GM04504 (cell line): ENCODE data around the gene SLC66A1.

Source experiments
- DNase-seq: peaks from one replicate; pipeline ENCODE4 v3.0.0-alpha.2; 2012; ENCODE audit warnings: low read depth

Gene SLC66A1

DNA sequence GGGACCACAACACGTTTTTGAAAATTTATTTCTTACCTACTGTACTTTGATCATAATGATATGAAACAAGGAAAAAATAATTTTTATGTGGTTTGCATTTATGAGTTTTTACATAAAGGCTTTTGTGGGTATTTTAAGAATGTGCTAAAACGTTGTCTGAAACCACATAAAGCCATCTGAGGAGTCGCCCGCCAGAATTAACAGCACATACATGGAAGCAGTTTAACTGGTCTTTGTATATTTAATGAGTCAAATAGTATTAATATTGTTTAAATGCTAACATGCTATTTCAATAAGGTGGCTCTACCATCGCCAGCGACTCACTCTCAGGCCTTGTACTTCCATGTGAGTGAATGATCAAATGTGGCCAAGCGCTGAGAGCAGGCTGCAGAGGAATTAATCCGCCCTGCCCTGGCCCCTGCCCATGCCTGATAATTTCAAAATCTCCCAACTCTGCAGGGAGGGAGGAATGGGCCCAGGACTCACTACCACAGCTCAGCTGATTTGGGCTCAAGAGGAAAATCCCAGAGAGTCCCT lies 49.6 kb downstream of the SLC66A1 start:
- DNase-seq: no peak

DNA sequence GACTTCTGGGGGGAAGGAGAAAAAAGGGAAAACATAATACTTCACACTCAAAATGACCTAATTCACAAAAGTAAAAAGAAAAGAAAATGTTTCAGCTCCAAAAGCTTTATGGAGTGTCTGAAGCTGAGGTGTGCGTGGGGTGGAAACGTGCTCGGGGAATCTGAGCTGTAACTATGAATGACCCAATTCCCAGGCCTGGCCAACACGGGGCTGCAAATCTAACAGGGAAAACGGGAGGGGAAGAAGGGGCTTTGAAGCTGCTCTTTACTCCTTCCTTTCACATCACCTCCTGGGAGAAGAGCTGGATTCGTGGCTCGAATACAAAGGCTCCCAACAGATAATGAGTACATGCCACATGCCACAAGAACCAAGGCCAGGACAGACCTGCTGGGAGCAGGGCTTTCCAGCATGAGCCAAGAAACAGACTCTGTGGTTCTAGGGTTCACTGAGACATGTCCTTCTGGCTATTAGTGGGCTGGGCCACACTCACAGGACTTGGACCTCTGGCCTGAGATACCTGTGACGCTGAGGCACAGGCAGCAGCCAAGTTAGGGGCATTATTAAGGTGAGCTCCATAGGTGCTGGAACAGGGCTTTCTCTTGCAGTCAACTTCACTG lies 51.5 kb downstream of the SLC66A1 start:
- no peak for DNase-seq

DNA sequence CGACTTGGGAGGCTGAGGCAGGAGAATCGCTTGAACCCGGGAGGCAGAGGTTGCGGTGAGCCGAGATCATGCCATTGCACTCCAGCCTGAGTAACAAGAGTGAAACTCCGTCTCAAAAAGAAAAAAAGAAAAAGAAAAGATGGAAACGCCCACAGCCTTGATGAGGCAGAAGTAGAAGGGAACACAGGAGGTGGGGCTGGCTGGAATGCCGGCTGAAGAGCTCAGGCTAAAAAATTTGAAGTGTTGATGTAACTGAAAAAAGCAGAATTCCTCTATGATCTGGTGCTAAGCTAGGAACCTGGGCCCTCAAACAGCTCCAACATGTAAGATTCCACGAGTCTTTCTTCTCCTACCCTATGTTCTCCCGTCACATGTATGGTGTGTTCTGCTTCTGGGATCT lies 53.6 kb downstream of the SLC66A1 start:
- no peak for DNase-seq

DNA sequence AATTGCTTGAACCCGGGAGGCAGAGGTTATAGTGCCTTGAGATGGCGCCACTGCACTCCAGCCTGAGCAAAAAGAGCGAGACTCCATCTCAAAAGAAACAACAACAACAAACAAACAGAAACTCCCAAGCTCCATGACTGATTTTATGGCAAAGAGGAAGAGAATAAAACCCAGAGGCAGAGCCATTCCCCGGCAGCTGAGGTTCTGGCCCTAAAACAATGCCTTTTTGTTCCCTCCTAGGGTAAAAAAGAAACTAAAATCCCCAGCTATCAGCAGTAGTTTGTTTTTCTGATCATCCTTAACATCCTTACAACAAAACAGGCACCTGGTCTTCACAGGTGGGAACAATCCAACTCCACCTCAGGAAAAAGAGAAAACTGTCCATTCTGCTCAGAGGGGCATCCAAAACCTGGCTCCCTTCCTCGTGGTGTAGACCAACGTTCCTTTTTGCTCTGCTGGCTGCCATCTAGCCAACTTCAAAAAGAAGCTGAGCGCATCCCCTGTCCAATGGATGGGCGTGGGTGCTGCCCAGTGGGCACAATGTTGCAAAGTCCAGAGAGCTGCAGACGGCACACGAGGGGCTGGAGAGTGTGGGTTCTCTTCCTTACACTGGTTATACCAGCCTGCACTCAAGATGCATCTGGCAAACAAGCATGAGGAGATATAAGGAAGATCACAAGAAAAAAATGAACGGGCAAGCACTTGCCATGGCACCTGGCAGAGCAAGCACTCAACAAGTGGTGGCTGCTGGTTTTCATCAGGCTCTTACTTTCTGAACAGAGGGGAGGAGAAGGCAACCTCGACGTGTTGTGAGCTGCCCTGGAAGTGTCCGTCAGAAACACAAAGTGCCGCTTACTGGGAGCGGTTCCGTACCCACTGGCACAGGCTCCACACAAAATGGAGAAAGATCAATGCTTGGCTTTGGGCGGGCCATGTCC lies 54.7 kb downstream of the SLC66A1 start:
- no peak for DNase-seq

DNA sequence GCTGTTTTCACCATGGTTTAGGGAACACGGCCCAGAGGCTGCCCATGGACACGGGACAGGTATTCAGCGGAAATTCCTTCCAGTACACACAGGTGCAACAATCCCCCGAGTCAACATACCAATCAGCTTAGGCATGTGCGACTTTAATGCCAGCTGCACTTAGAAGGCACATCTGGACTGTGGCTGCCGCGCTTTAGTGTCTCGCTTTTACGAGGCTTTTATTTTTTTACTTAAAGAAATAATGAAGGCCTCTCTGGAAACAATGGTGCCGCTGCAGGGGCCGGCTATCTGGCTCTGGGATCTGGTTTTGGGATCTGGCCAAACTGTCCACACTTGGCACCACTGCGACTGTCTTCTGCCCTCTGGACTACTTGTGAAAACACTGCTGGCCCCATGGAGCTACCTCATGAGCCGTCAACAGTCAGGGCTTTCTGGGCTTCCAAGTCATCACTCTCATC lies 55.5 kb downstream of the SLC66A1 start:
- DNase-seq: no peak

DNA sequence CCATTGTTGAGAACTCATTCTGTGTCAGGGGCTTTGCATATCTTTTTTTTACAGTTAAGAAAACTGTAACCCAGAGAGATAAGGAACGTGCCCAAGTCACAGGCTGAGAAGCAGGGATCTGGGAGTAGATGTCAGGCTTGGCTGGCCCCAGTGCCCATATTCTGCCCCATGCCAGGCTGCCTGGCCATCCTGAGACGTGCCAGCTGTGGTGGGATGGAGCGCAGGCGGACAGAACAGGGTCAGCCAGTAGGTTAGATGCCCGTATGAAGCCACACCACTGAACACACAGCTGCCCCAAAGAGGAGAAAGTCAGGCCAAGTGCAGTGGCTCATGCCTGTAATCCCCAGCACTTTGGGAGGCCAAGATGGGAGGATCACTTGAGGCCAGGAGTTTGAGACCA lies 55.9 kb downstream of the SLC66A1 start:
- no peak for DNase-seq

DNA sequence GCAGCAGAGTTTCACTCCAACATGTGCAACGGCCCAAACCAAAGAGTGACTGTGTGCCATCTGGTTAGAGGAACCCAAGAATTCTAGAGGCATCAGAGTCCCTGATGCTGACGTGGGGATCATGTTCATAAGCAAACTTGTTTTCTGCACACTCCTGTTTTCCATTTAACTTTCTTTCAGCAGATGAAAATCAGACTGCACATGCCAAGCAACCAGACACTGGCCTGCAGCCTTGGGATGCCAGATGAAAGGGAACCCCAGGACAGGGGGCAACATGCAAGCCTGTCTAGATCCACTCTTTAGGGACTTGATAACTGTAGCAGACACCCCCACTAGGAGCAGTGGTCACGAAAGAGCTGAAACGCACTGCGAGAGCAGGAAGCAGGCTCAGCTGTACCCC lies 56.8 kb downstream of the SLC66A1 start:
- no peak for DNase-seq

DNA sequence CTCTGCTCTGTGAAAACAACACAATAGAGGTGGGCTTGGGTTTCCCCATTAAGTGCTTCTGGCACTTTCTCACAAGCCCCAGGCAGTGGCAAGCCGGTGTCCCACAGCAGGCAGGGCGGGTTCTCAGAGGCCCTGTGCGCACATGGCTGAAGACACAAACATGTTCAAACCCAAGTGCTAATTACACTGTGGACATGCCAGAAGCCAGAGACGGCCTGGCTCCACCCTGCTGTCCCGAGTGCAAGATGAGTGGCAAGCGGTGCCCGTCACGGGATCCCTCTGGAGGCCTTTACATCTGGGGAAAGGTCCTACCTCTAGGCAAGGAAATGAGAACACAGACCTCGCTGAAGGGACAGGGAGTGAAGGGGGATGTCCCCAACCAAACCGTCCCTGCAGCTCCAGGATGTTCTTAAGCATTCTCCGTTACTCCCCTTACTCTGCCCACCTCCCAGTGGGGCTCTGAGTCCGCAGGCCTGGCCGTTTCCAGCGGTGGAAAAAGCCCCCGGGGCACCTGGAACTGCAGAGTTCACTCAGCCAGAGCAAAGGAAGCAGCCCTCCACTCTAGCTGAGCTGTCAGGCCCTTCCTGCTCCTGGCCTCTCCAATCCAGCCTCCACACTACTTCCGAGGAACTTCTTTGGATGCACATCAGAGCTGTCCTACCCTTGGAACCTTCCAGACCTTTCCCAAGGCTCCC lies 57.4 kb downstream of the SLC66A1 start:
- DNase-seq: no peak

DNA sequence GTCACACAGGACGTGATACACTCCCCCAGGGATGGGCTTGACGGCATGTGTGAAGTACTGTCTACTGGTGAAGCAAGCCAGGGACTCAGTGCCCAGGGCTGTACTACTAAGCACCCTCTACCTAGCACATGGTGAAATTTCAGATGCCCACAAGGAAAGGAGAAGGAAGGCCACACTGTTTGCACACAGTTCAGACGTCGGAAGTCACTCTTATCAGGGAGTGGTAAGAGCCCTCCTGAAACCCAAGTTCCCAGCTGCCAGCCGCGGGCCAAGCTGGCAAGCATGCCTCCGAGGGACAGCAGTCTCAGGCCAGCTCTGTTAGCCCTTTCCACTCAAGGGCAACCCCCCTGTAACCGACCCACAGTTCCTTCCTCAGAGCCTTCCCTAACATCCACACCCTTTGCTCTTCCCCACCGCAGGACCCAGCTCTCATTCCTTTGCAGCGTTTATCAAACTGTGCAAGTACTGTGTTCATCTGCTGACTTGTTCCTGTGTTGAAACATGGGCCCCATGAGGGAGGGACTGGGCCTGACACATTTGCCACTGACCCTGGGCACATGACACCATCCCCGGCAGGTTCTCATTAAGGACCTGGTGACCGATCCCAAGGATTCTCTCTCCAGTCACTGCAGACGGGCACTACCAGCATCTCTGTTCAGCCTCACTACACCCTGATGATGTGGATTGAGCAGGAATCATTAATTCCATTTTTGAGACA lies 58.5 kb downstream of the SLC66A1 start:
- DNase-seq: no peak

DNA sequence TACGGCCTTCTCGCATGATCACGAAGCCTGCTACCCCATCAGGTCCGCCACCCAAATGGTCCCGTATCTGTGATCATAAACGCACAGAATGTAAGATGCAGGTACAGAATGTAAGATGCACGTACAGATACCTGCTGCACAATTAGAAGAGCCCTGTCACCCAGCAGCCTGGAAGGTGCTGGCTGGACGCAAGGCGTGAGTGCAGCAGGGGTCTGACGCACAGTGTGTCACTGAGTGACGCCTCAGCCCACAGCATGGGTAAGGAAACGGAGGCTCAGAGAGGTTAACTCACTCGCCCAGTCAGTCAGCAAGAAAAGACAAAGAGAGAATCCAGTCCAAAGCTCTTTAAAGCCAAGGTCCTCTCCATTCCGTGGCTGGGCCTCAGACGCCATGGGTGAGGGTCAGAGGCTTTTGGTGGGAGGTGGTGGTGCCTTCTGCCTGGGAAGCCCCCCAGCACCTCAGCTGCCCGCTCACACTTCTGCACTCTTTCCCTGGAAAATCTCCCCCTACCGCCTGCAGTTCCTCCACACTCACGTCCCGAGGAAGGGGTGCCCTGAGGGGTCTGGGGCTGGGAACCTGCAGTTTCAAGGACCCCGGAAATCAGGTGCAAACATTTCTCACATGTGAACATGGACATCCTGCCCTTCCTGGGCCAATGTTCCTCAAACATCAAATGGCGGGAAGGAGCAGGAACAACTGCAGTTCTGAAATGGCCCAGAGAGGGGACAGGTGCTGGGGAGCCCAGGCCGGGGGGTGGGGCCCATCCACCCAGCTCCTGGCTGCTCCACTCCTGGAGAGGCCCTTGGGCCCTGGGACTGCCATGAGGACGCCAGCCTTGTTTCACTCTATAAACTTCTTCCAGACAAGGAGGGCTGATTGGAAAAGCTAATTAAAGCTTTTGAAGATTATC lies 59.4 kb downstream of the SLC66A1 start:
- DNase-seq: no peak

DNA sequence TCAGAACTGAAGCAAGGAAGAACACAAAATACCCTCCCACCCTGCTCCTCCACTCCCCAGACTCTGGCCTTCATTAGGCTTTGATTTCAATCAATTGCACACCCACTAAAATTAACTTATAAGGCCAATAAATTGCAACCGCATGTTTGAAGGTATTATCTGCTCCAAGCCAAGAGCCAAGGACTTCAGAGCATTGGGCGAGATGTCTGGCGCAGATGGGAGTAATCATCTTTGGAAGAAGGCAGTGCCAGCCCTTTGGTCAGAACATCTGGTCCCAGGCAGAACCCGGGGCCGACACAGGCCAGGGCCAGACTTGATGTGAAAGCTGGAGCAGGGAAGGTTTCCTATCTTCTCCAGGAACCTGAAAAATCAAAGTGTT lies 60.0 kb downstream of the SLC66A1 start:
- DNase-seq: no peak

DNA sequence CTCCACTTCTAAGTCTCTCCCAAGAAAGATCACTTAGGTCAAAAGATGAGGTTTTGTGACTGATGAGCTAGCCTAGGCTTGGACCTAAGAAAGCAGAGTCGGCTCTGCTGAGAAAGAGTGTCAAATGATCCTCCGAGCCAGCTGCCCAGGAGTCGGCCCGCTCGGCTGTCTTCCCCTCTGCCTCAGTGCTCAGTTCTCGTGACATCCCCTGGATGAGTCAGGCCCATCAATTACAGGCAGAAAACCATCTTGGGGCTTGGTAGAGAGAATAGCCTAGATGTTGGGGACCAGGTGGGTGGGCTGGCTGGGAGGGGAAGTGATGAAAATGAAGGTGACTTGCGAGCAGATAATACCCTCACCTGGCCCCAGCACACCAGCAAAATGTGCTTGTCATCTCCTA lies 60.5 kb downstream of the SLC66A1 start:
- DNase-seq: peak; percentile 68

DNA sequence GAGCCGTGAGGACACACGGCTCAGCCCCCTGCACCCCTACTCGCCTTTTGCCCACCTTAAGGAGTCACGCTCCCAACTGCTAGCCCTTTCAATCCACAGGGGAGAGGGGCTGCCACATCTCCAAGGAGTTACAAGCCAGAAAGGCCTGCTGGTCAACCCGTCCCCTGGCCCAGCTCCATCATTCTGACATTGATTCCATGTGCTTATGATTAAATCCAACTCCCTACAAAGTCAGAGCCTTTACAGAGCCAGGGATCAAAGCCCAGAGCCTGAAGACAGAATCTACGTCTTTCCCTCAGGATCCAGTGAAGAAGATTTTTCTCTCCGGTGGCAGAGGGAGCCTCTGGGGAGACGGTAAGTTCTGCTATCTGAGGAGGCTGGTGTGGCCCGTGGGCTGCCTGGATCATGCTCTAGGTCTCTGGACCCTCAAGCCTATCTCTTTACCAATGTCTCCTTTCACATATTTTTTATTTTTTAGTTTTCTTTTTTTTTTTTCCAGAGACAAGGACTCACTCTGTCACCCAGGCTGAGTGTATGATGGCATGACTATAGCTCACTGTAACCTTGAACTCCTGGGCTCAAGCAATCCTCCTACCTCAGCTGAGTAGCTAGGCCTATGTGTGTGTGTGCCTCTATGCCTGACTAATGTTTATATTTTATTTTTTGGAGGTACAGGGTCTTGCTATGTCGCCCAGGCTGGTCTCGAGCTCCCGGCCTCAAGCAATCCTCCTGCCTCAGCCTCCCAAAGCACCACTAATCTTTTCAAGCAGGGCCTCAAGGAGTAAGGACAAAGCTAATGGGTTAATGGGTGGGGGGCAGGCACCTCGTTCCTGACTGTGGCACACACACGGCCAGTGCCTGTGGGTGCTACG lies 61.3 kb downstream of the SLC66A1 start:
- DNase-seq: peak; percentile 58

DNA sequence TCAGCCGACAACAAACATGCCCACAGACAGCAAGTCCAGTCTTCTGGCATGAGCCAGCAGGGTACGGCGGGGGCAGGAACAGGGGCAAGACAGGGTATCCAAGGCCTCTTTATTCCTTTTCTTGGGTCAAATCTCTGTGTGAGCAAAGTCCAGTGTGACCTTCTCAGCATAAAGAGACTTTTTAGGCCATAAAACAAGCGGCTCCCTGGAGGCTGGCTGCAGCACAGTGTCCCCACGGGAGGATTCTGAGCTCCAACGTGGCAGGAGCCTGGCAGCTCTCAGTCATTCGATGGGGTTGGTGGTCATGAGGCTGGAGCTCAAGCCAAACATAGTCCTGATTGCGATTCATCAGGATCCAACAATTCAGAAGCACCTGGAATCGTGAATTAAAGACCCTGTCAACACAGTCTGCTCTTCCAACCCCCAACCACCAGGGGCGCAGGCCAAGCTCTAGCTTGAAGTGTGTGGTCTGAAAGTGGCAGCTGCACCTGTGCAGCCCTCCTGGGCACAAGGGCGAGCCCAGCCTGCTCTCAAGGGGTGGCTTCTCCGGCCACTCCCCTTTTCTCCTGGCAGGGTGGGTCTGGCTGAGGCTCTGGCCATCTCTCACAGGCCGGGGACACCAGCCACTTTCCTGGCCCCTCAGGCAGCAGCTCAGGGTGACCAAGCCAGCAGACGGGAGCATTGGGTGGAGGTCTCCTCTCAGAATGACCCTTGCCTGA lies 62.1 kb downstream of the SLC66A1 start:
- no peak for DNase-seq

DNA sequence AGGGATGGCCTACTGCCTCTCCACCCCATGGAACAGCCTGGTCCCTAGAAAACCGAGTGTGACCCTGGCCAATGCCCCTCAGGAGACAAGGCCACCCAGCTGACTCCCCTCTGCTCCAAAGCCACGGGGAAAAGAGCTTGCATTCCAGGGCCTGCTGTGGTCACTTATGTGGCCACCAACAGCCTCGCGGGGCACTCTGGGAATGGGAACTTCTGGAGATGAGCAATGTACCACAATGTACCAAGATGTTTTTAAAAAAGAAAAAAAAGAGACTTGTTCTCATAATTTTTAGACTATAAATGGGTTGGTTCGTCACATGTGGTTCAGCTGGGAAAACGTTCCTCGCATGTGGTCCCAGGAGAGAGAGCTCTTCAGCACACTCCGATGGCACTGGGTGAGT lies 62.8 kb downstream of the SLC66A1 start:
- no peak for DNase-seq

DNA sequence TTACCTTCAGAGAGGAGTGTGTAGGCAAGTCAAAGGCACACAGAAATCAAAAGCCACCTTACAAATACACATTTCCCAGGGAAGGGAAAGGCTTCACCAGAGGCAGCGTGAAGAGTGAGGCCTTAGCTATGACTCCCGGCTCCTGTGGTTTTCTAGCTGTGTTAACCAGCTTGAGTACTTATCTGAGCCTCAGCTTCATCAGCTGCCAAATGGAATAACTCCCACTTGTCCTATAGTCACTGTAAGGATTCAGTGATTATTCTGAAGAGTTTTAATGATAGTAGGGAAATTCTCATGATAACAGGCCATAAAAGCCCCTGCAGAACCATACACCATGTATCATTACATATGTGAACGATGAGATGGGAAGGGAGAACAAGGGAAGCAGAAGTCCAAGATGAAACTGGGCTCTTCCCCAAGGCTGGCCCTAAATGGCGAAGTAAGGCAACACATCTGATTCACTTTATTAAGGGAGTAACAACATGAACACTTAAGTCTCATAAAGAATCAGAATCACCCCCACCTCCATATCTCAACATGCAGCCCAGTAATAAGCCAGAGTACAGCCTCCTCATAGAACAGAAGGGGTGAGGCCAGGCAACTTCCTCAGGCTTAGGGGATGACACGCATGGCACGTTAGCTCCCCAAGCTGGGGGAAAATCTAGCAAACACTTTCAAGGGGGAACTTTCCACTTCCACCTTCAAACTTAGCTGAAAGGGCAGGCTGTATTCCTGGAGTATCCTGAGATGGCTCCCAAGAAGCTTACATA lies 63.7 kb downstream of the SLC66A1 start:
- no peak for DNase-seq

DNA sequence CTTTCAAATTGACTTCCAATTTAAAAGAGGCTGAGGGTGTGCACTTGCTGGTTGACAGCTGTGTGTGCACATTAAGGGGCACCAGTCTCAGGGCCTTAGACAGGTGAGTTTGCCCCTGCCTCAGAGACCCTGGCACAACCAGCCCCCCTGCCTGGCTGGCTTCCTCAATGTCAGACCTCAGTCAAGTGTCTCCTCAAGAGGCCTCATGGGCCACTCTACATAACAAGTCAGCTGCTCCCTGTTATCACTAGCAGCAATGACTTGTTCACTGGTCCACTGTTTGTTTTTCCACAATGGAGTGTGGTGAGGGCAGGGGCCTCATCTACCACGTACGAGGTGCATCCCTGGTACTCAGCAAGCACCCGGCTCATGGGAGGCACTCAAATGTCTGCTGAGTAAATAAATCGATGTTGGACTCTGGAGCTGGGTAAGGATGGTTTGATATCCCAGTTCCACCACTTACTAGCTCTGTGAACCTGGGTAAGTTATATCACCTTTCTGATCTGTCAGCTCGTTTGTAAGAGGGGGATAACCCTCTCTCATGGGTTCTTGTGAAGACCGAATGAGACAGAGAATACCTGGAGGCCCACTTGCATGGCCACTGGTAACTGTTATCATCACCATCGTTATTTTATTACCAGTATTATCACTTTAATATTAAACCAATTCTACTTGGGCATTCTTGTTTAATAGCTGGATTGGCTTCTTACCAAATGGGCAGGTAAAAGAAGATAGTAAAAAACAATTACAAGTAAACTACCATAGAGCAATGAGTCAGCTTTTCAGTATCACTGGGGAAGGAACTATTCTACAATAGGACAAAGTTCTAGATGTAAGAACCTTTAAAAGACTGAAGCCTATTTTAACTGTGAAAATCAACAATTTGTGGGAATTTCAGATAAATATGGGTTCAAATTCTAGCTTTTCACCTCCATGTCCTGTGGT lies 64.6 kb downstream of the SLC66A1 start:
- DNase-seq: no peak
